Neural progenitor cell (in vitro differentiated cells): ENCODE measurements around the gene CCDC90B.

ENCODE experiments used
- EZH2 ChIP-seq: fragments of 200-600 bp; sonication (generic); IDR thresholded peaks from 2 replicates; pipeline ENCODE4 v1.6.1; 2017; ENCODE audit warnings: antibody characterized with exemption, mild to moderate bottlenecking, moderate library complexity
- TF ChIP-seq, protein P1 (sequence below): fragments of 200-600 bp; sonication (generic); IDR thresholded peaks from 2 replicates; pipeline ENCODE4 v1.5.1; 2017; ENCODE audit warnings: antibody characterized with exemption, mild to moderate bottlenecking

DNA sequence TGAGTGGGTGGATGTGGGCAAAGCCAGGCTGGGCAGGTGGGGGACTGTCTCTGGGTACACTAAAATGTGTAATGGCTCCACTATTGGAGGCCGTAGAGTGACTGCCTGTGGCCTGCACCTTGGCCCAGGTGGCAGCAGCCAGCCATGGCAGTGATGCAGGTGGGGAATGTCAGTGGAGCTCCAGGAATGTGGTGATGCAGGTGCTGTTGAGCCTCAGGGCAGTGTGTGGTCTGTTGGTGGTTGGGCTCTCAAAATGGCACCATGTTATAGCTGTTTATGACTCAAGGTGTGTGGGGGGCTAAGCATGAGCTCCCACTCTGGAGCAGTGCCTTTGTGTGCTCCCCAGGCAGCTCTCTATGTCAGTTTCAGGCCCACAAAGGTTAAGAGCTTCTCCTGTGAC is 40.2 kb upstream of the CCDC90B start:
- TF ChIP-seq, protein P1, sequence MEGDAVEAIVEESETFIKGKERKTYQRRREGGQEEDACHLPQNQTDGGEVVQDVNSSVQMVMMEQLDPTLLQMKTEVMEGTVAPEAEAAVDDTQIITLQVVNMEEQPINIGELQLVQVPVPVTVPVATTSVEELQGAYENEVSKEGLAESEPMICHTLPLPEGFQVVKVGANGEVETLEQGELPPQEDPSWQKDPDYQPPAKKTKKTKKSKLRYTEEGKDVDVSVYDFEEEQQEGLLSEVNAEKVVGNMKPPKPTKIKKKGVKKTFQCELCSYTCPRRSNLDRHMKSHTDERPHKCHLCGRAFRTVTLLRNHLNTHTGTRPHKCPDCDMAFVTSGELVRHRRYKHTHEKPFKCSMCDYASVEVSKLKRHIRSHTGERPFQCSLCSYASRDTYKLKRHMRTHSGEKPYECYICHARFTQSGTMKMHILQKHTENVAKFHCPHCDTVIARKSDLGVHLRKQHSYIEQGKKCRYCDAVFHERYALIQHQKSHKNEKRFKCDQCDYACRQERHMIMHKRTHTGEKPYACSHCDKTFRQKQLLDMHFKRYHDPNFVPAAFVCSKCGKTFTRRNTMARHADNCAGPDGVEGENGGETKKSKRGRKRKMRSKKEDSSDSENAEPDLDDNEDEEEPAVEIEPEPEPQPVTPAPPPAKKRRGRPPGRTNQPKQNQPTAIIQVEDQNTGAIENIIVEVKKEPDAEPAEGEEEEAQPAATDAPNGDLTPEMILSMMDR = no peak
- no peak for TF ChIP-seq EZH2
